Caco-2 (cell line): ENCODE measurements around the gene XPO1. TPM values are rescaled to one million over a fixed set of nuclear protein-coding genes. Genes with fewer than 3 reads are reported as not detected.

ENCODE experiments used
- BruUV-seq: library from RNA; stranded (reverse); fragments of 400-500 nt; replicated peaks from 2 replicates; lab custom pipeline; 2021; lab: Mats Ljungman, UMichigan
- CTCF ChIA-PET: fragments of 300-600 bp; sonication (Branson Sonifier 250); formaldehyde crosslinking; loops from one replicate; lab custom pipeline; 2022; ENCODE audit warnings: antibody characterized with exemption; lab: Charles Lee
- POLR2A ChIA-PET: fragments of 300-600 bp; sonication (Branson Sonifier 250); formaldehyde crosslinking; loops from one replicate; lab custom pipeline; 2022; ENCODE audit warnings: antibody characterized with exemption; lab: Charles Lee
- DNase-seq, 2 experiments: peaks; one replicate each; pipeline versions ENCODE4 v3.0.0 to v3.0.0-alpha.2; 2020 to 2022
- H3K27me3 ChIP-seq: replicated peaks from 2 replicates; pipeline ENCODE4 v1.6.0; 2011; ENCODE audit warnings: low read length; ENCODE audit not compliant: control insufficient read depth, insufficient read depth
- H3K36me3 ChIP-seq: 2 replicates; pipeline ENCODE4 v1.5.1; 2011; ENCODE audit warnings: low read length; ENCODE audit not compliant: control insufficient read depth, insufficient read depth
- H3K4me1 ChIP-seq: fragments of 250-450 bp; sonication (Bioruptor Pico); 2 replicates; pipeline ENCODE4 v1.5.1; 2020; ENCODE audit warnings: mild to moderate bottlenecking
- H3K4me3 ChIP-seq: 2 replicates; pipeline ENCODE4 v1.5.1; 2011; ENCODE audit warnings: low read depth, mild to moderate bottlenecking, control low read depth, low read length
- H3K9me3 ChIP-seq: fragments of 250-450 bp; sonication (Bioruptor Pico); 2 replicates; pipeline ENCODE4 v1.5.1; 2020; ENCODE audit warnings: mild to moderate bottlenecking, moderate library complexity
- H3K27ac Mint-ChIP-seq: one replicate; pipeline ENCODE4 v1.8.0; 2022; ENCODE audit warnings: mixed read lengths; ENCODE audit not compliant: unreplicated experiment
- H3K27me3 Mint-ChIP-seq: one replicate; pipeline ENCODE4 v1.8.0; 2022; ENCODE audit warnings: mixed read lengths; ENCODE audit not compliant: insufficient read depth, unreplicated experiment
- H3K36me3 Mint-ChIP-seq: one replicate; pipeline ENCODE4 v1.8.0; 2022; ENCODE audit warnings: mild to moderate bottlenecking, mixed read lengths; ENCODE audit not compliant: insufficient read depth, unreplicated experiment
- H3K4me1 Mint-ChIP-seq: one replicate; pipeline ENCODE4 v1.8.0; 2022; ENCODE audit warnings: low read depth, mixed read lengths; ENCODE audit not compliant: unreplicated experiment
- H3K4me3 Mint-ChIP-seq: one replicate; pipeline ENCODE4 v1.8.0; 2022; ENCODE audit warnings: mild to moderate bottlenecking, moderate library complexity, mixed read lengths; ENCODE audit not compliant: unreplicated experiment
- H3K9me3 Mint-ChIP-seq: one replicate; pipeline ENCODE4 v1.8.0; 2022; ENCODE audit warnings: mixed read lengths; ENCODE audit not compliant: unreplicated experiment
- intact Hi-C: fragments of 100-400 bp; cut with micrococcal nuclease; formaldehyde crosslinking; loops from one replicate; pipeline ENCODE4 v1.10.0; 2022; ENCODE audit not compliant: unreplicated experiment
- total RNA-seq: library from RNA; stranded (reverse); gene quantifications from 2 replicates; pipeline ENCODE4 v1.2.3, GENCODE V29; 2022
- TF ChIP-seq, protein P1 (sequence below), 2 experiments: fragments of 200-600 bp in 1 of 2; IDR thresholded peaks; 1 replicate in 1 of 2; 2 replicates in 1 of 2; pipeline versions ENCODE4 v1.5.1 to v1.8.0; 2011 to 2022; ENCODE audit warnings: antibody characterized with exemption in 1 of 2, control low read depth in 1 of 2, inconsistent platforms in 1 of 2, low read depth in 1 of 2, low read length in 1 of 2, mild to moderate bottlenecking in 1 of 2, moderate library complexity in 1 of 2; ENCODE audit not compliant: insufficient read depth in 1 of 2, severe bottlenecking in 1 of 2, unreplicated experiment in 1 of 2

XPO1 gene
- total RNA-seq, 1 experiment from 2014 or later, result 218 TPM

DNA sequence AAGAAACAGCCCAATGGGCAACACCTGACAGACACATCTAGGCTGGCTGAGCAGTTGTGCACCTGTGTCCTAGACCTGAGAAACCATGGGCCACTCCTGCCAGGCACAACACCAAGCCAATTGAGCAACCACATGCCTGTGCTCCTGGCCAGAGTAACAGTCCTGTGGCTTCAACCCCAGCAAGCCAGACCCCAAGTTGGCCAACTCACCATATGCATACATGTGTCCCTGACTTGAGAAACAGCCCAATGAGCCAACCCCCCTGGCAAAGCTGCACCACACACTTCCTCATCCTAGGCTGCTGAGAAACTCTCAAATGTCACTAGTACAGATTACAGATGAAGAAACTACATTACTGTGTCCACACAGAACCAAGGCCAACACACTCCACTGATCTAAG, 103.8 kb downstream of the XPO1 start:
- Histone ChIP-seq H3K36me3 (no peaks in the 10 kb centered on the region; the same call in 1 of the 2 replicates), H3K4me1 (peaks cover 31% of the 10 kb centered on the region), H3K4me3 (no peak overlapping the region), H3K27me3 (no peaks in the 10 kb centered on the region; the same call in 1 of the 2 replicates), H3K9me3 (no peaks in the 10 kb centered on the region)
- BruUV-seq, result no TSS peak
- TF ChIP-seq, protein P1, sequence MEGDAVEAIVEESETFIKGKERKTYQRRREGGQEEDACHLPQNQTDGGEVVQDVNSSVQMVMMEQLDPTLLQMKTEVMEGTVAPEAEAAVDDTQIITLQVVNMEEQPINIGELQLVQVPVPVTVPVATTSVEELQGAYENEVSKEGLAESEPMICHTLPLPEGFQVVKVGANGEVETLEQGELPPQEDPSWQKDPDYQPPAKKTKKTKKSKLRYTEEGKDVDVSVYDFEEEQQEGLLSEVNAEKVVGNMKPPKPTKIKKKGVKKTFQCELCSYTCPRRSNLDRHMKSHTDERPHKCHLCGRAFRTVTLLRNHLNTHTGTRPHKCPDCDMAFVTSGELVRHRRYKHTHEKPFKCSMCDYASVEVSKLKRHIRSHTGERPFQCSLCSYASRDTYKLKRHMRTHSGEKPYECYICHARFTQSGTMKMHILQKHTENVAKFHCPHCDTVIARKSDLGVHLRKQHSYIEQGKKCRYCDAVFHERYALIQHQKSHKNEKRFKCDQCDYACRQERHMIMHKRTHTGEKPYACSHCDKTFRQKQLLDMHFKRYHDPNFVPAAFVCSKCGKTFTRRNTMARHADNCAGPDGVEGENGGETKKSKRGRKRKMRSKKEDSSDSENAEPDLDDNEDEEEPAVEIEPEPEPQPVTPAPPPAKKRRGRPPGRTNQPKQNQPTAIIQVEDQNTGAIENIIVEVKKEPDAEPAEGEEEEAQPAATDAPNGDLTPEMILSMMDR (IDR thresholded peaks at IDR 0.05; ENCODE audit: insufficient read depth in 1 of 2, low read depth in 1 of 2, low read length in 1 of 2, severe bottlenecking in 1 of 2, unreplicated experiment in 1 of 2), result no peak
- intact Hi-C loops, result no loop called here
- H3K27me3 Mint-ChIP-seq, result no peaks in the 10 kb centered on the region
- no peak for DNase-seq
- peaks cover 46% of the 10 kb centered on the region for H3K4me1 Mint-ChIP-seq
- CTCF ChIA-PET, result no interaction called here
- peaks cover 7% of the 10 kb centered on the region for H3K36me3 Mint-ChIP-seq
- POLR2A ChIA-PET, result interaction anchor here (1.1 kb wide), 1 partner anchor 19 kb away, joined by 3 read pairs; no protein-coding TSS in a partner anchor
- no peak overlapping the region for H3K4me3 Mint-ChIP-seq
- H3K9me3 Mint-ChIP-seq, result no peaks in the 10 kb centered on the region
- H3K27ac Mint-ChIP-seq, result peak overlapping the region; percentile 78

GRCh38 chr2:61433606-61434005, 104.5 kb downstream of the XPO1 start:
- peaks cover 49% of the 10 kb centered on the region for H3K4me1 Mint-ChIP-seq
- no peaks in the 10 kb centered on the region for H3K9me3 Mint-ChIP-seq
- Histone ChIP-seq H3K4me1 (peaks cover 31% of the 10 kb centered on the region), H3K27me3 (no peaks in the 10 kb centered on the region; the same call in 1 of the 2 replicates), H3K9me3 (no peaks in the 10 kb centered on the region), H3K36me3 (no peaks in the 10 kb centered on the region; the same call in 1 of the 2 replicates), H3K4me3 (no peak overlapping the region)
- no peak overlapping the region for H3K4me3 Mint-ChIP-seq
- no peaks in the 10 kb centered on the region for H3K27me3 Mint-ChIP-seq
- ChIA-PET CTCF (interaction anchor here (0.6 kb wide), 1 partner anchor 32 kb away, joined by 4 read pairs; no protein-coding TSS in a partner anchor), POLR2A (interaction anchor here (1.1 kb wide), 1 partner anchor 18 kb away, joined by 3 read pairs; no protein-coding TSS in a partner anchor)
- no peak for DNase-seq
- H3K36me3 Mint-ChIP-seq, result peaks cover 7% of the 10 kb centered on the region
- TF ChIP-seq, protein P1 (IDR thresholded peaks at IDR 0.05; ENCODE audit: insufficient read depth in 1 of 2, low read depth in 1 of 2, low read length in 1 of 2, severe bottlenecking in 1 of 2, unreplicated experiment in 1 of 2), result no peak
- no TSS peak for BruUV-seq
- H3K27ac Mint-ChIP-seq, result peak overlapping the region; percentile 78
- intact Hi-C loops, result no loop called here

DNA sequence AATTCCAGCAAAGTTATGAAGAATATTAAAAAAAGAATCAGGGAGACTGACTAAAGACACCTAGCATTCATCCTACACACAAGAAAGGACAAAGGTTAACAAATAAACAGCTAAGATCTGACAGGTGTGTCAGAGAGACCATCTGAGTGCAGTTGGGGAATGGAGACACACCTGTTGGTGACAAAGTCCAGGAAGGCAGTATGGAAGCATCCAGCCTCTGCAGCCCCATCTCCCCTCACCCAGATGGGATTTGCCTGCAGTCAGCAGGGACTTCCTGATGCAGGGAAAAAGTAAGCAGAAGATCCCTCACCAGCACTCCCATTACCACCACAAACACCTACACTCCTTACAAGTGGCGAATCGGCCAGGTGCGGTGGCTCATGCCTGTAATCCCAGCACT, 105.2 kb downstream of the XPO1 start:
- POLR2A ChIA-PET, result no interaction called here
- no peaks in the 10 kb centered on the region; the same call in 1 of the 2 replicates for H3K27me3 ChIP-seq
- TF ChIP-seq, protein P1 (IDR thresholded peaks at IDR 0.05; ENCODE audit: insufficient read depth in 1 of 2, low read depth in 1 of 2, low read length in 1 of 2, severe bottlenecking in 1 of 2, unreplicated experiment in 1 of 2), result no peak
- intact Hi-C loops, result no loop called here
- Mint-ChIP-seq H3K4me3 (no peak overlapping the region), H3K27me3 (no peaks in the 10 kb centered on the region), H3K9me3 (no peaks in the 10 kb centered on the region), H3K36me3 (peaks cover 7% of the 10 kb centered on the region), H3K4me1 (peaks cover 53% of the 10 kb centered on the region), H3K27ac (peak overlapping the region; percentile 78)
- CTCF ChIA-PET, result interaction anchor here (0.6 kb wide), 1 partner anchor 23 kb away, joined by 3 read pairs; no protein-coding TSS in a partner anchor
- no peak overlapping the region for H3K4me3 ChIP-seq
- no peaks in the 10 kb centered on the region for H3K9me3 ChIP-seq
- H3K36me3 ChIP-seq, result no peaks in the 10 kb centered on the region; the same call in 1 of the 2 replicates
- BruUV-seq, result no TSS peak
- peak; percentile 52 to 66 for DNase-seq
- peaks cover 31% of the 10 kb centered on the region for H3K4me1 ChIP-seq
